ENCODE results near the gene VRK1. TPM values are rescaled to one million over a fixed set of nuclear protein-coding genes. Genes with fewer than 3 reads are reported as not detected.

Gene VRK1
- total RNA-seq, 1 experiment from 2014 or later = 47.0 TPM

DNA sequence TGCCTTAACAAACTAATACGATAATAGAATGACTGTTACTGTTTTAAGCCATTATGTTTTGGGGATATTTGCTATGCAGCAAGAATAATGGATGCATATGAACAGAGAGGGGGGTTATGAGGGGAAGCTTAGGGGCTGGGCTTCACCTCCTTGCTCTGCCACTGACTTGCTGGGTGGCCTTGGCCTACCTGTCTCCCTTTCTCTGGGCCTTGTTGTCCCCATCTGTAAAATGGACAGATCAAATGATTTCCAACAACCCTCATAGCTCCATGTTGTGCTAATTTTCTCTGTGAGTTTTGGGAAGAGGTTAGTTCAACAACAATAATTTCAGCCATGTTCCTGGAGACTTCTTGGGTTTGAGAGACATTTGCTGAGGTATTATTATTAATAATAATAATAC, 119.6 kb downstream of the VRK1 start:
- DNase-seq (ENCODE audit: low read depth) = no peak

DNA sequence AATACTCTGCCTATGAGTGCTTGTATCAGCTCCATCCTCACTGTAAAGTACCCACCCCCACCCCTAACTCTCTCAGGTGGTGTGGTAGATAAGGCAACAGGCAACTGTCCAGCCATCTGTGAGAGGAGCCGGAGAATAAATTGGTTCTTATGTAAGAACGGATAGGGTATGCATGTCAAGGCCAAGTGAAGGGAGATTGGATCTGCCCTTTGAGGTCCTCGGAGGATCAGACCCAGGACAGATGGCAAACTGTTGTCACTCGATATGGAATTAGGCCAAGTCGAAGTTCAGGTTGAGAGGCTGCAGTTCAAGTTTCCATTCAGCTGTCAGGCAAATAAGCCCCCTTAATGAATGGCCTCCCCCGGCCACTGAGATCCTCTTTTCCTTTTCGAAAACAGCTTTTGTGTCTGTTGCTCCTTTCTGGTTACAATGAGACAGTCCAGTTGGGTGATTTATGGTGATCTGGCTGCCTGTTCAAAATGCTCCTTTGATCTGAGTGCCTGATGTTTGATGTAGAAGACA, 120.3 kb downstream of the VRK1 start:
- DNase-seq (ENCODE audit: low read depth) = no peak

DNA sequence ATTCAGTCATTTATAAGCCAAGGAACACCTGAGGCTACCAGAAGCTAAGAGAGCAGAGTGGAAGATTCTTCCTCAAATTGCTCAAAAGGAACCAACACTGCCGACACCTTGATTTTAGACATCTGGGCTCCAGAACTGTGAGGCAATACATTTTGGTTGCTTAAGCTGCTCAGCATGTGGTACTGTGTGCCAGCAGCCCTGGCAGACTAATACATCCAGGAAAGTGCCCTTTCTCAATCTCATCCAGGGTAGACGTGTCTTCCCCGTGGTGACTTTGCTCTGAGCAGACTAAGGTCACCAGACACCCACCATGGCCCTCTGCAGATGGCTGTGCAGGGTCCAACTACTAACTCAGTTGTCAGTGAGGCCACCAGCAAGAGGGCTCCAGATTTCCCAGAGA, 122.8 kb downstream of the VRK1 start:
- no peak for DNase-seq (ENCODE audit: low read depth)

DNA sequence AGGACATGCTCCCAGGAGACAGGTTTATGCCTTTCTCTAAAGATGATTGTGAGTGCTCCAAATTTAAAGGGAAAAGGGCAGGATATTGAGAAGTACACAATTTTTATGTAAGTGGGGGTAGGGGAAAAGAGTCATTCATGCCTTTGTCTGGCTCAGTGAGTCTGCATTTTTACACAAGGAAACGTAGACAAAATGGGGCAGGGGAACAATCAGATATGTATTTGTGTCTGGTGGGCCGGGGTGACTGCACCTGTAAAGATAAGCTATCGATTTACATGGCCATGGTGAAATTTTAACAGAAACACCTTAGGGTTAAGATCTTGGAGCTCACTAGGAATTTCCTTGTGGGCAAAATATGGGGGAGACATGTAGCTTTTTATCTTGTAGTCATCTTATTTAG, 123.6 kb downstream of the VRK1 start:
- DNase-seq (ENCODE audit: low read depth) = no peak

DNA sequence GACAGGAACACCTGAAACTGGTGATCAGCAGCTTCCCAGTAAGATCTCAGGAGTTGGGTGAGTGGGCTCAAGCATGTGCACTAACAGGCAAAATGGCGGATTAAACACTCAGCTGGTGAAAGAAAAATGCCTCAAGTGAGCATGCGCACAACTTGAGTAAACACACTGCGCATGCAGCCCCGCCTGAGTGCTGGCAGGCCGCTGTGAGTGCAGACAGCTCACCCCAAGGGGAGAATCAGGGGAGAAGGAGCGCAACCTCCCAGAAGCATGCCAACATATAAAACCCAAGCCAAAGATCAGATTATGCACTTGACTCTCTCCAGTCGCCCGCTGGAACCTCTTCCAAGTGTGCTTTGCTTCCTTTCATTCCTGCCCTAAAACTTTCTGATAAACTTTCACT, 125.8 kb downstream of the VRK1 start:
- no peak for DNase-seq (ENCODE audit: low read depth)

DNA sequence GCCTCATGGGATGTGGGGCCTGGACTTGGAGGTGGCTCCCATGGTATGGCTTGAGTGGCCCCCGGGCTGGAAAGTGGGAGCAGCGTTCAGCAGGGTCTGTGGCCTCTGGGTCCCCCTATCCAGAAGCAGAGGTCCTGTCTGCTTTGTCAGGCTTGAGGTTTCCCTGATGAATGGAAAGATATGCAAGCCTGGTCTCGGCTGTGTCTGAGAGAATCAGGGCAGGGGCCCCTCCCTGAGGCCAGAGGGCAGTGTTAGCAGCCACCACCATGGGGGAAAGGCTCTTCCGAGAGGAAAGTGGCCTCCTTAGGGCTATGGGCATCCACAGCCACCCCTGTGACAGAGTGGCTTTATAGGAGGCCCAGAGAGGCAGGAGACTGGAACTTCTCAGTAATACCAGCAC, 128.2 kb downstream of the VRK1 start:
- no peak for DNase-seq (ENCODE audit: low read depth)

DNA sequence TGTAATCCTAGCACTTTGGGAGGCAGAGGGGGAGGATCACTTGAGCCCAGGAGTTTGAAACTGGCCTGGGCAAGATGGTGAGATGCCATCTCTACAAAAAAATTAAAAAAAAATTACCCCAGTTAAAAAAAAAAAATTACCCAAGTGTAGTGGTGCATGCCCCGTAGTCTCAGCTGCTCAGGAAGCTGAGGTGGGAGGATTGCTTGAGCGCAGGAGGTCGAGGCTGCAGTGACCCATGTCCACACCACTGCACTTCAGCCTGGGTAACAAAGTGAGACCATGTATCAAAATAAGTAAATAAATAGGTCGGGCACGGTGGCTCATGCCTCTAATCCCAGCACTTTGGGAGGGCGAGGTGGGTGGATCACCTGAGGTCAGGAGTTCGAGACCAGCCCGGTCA, 128.8 kb downstream of the VRK1 start:
- DNase-seq (ENCODE audit: low read depth) = no peak

DNA sequence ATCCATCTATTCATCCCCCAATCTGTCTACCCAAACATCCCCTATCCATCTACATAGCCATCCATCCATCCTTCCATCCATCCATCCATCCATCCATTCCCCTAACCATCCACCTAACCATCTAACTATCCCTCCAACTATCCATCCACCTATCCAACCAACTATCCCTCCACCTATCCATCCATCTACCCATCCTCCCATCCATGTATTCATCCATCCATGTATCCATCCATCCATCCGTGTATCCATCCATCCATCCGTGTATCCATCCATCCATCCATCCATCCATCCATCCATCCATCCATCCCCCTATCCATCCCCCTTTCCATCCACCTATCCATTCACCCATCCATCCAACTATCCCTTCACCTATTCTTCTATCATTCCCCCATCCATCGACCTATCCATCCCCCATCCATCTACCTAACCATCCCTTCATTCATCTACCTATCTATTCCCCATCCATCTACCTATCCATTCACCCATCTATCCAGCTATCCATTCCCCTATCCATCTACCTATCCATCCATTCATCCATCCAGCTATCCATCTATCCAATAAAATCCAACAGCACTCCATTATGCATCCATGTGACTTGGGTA, 131.7 kb downstream of the VRK1 start:
- no peak for DNase-seq (ENCODE audit: low read depth)

DNA sequence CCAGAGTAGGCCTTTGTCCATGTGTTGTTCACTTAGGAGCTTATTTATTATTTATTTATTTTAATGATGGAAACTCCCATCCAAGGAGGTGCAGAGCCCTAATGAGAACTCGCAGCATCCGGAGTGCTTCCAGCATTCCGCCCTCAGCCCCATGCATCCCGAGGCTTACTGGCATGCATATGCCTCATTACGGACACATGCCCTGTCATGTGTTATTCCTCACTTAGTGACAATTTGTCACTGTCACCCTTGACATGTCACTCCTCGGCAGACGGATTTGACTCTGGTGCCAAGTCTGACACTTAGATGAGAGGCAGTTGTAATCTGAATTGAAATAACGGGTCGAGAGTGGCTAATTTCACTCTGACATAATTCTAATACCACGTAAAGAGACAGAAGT, 132.8 kb downstream of the VRK1 start:
- no peak for DNase-seq (ENCODE audit: low read depth)

DNA sequence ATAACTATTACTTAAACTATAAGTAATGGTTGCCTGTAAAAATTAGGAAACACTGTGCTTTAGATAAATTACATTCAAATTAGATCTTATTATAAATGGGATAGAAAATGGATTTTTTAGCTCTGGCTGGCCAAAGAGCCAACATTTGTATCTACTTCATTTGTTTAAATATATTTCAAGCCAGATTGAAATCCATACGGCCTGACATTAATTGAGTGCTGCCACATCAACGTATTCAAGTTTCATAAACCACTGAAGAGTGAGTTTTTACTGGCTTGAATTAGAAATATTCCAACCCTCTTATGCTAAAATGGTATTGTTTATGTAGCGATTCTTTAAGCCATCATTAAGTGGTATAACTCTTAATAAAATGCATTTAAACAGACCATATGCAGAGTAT, 133.3 kb downstream of the VRK1 start:
- DNase-seq (ENCODE audit: low read depth) = no peak
